HG02885 (cell line): ENCODE data around the gene ADARB2.

ENCODE experiments used
- ATAC-seq: cut with Tn5 transposase; IDR thresholded peaks from one replicate; pipeline ENCODE4 v1.9.1; 2021; ENCODE audit warnings: mild to moderate bottlenecking; ENCODE audit not compliant: unreplicated experiment, poor library complexity

The ADARB2 gene

GRCh38 chr10:1290071-1290471, 447.3 kb downstream of the ADARB2 start:
- ATAC-seq: no peak

- ATAC-seq: no peak
Observed at GRCh38 chr10:1289591-1289990, 447.7 kb downstream of the ADARB2 start.

- ATAC-seq: no peak
Observed at GRCh38 chr10:1287971-1288401, 449.3 kb downstream of the ADARB2 start.

- ATAC-seq: no peak
Observed at GRCh38 chr10:1287487-1287886, 449.8 kb downstream of the ADARB2 start.

- ATAC-seq: no peak
Observed at GRCh38 chr10:1284076-1284475, 453.2 kb downstream of the ADARB2 start.

GRCh38 chr10:1281405-1281782, 455.9 kb downstream of the ADARB2 start:
- no peak for ATAC-seq

GRCh38 chr10:1280466-1281404, 456.6 kb downstream of the ADARB2 start:
- ATAC-seq: no peak

GRCh38 chr10:1278306-1278705, 459.0 kb downstream of the ADARB2 start:
- no peak for ATAC-seq

- ATAC-seq: no peak
Observed at GRCh38 chr10:1274701-1275544, 462.4 kb downstream of the ADARB2 start.

- ATAC-seq: no peak
Observed at GRCh38 chr10:1274111-1274661, 463.1 kb downstream of the ADARB2 start.

GRCh38 chr10:1273372-1274105, 463.8 kb downstream of the ADARB2 start:
- ATAC-seq: no peak

GRCh38 chr10:1272777-1273161, 464.6 kb downstream of the ADARB2 start:
- no peak for ATAC-seq

GRCh38 chr10:1272079-1272776, 465.1 kb downstream of the ADARB2 start:
- ATAC-seq: no peak

GRCh38 chr10:1270906-1271305, 466.4 kb downstream of the ADARB2 start:
- no peak for ATAC-seq

GRCh38 chr10:1270490-1270889, 466.8 kb downstream of the ADARB2 start:
- no peak for ATAC-seq

- no peak for ATAC-seq
Observed at GRCh38 chr10:1268831-1269230, 468.5 kb downstream of the ADARB2 start.

GRCh38 chr10:1267568-1267967, 469.8 kb downstream of the ADARB2 start:
- no peak for ATAC-seq

GRCh38 chr10:1267148-1267547, 470.2 kb downstream of the ADARB2 start:
- ATAC-seq: no peak

- ATAC-seq: no peak
Observed at GRCh38 chr10:1266033-1266802, 471.1 kb downstream of the ADARB2 start.
